ENCODE measurements around the gene TEC.

The TEC gene

GRCh38 chr4:48205626-48206025, 64.0 kb downstream of the TEC start:
- no peak overlapping the region for H3K27ac ChIP-seq
- no peak for TF ChIP-seq ZFX (IDR thresholded peaks at IDR 0.05)
- TF ChIP-seq, protein P1, sequence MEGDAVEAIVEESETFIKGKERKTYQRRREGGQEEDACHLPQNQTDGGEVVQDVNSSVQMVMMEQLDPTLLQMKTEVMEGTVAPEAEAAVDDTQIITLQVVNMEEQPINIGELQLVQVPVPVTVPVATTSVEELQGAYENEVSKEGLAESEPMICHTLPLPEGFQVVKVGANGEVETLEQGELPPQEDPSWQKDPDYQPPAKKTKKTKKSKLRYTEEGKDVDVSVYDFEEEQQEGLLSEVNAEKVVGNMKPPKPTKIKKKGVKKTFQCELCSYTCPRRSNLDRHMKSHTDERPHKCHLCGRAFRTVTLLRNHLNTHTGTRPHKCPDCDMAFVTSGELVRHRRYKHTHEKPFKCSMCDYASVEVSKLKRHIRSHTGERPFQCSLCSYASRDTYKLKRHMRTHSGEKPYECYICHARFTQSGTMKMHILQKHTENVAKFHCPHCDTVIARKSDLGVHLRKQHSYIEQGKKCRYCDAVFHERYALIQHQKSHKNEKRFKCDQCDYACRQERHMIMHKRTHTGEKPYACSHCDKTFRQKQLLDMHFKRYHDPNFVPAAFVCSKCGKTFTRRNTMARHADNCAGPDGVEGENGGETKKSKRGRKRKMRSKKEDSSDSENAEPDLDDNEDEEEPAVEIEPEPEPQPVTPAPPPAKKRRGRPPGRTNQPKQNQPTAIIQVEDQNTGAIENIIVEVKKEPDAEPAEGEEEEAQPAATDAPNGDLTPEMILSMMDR (conservative IDR thresholded peaks at IDR 0.05): no peak

GRCh38 chr4:48205107-48205506, 64.5 kb downstream of the TEC start:
- no peak overlapping the region for H3K27ac ChIP-seq
- TF ChIP-seq, protein P1 (conservative IDR thresholded peaks at IDR 0.05): no peak
- TF ChIP-seq ZFX (IDR thresholded peaks at IDR 0.05): no peak

DNA sequence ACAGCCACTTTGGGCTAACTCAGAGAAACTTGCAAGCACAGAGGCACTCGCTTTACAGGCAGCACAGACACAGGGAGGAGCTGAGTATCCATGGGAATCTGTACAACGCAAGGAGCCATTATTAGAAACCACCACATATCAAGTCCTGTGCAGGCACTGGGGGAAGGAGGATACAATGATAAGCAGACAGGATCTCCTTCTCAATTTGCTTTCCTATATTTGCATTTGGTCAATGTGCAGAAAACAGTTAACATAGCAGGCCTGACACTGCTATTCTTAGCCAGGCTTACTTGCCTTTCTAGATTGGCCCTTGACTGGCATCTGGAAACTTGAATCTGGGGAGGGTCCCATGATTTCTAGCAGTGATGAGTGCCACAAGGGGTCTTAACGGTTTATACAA, 65.8 kb downstream of the TEC start:
- no peak for TF ChIP-seq ZFX (IDR thresholded peaks at IDR 0.05)
- TF ChIP-seq, protein P1 (conservative IDR thresholded peaks at IDR 0.05): no peak
- H3K27ac ChIP-seq: no peak overlapping the region

DNA sequence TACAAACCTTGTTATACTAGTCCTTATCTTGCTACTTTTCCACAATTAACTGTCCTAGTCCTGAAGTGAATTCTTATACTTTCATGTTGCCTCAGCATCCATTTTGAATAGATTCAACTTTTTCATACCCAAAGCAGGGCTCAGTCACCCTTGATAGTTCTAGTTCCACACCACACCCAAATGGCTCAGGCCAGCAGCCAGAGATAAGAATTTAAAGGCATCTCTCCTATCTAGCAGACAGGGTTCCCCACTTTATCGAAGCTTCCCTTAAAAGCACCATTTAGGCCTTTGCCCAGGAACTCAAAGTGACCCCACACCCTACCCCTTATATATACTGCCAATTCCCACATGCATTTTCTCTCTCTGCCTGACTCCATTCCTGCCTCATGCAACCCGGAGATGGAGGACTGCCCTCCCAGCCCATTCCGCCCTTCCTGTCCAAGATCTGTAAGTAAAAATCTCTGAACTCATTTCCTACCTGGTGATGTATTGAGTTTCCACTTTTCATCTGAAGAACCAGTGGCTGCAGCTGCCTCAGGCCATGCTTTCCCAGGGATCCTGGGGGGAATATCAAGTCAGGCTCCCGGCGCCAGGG, 71.9 kb downstream of the TEC start:
- H3K27ac ChIP-seq: no peak overlapping the region

GRCh38 chr4:48196758-48197504, 72.7 kb downstream of the TEC start:
- H3K27ac ChIP-seq: no peak overlapping the region
- no peak for TF ChIP-seq ZFX (IDR thresholded peaks at IDR 0.05)
- TF ChIP-seq, protein P1 (conservative IDR thresholded peaks at IDR 0.05): no peak

More for the DNA sequence above, 71.9 kb downstream of the TEC start:
- TF ChIP-seq ZFX (IDR thresholded peaks at IDR 0.05): no peak
- TF ChIP-seq, protein P1 (conservative IDR thresholded peaks at IDR 0.05): no peak

GRCh38 chr4:48195853-48196252, 73.8 kb downstream of the TEC start:
- H3K27ac ChIP-seq: no peak overlapping the region
- TF ChIP-seq ZFX (IDR thresholded peaks at IDR 0.05): no peak
- TF ChIP-seq, protein P1 (conservative IDR thresholded peaks at IDR 0.05): no peak

DNA sequence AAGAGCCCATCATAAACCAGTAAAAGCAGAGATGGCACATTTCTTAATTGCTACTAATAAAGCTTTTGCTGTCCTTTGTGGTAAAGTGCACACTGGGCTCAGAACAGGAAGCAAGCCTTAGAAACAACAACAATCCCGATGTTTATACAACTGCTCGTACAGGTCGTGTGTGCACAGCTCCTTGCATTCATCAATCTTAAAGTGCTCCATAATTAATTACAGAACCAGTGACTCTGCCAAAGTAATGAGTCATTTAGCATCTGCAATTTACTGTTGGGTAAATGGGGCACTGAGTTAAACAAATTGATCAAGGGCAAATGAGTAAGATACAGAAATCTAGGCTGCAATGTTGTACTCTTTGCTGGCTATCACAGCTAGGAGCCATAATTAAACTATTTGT, 74.3 kb downstream of the TEC start:
- TF ChIP-seq, protein P1 (conservative IDR thresholded peaks at IDR 0.05): no peak
- TF ChIP-seq ZFX (IDR thresholded peaks at IDR 0.05): no peak
- H3K27ac ChIP-seq: no peak overlapping the region

Data from C4-2B (cell line).